ENCODE measurements around the gene PCDHGC3. TPM values are rescaled to one million over a fixed set of nuclear protein-coding genes. Genes with fewer than 3 reads are reported as not detected.

The PCDHGC3 gene
- total and polyA plus RNA-seq, 4 donors = 3.7 to 11.0 (median 6.2) TPM

DNA sequence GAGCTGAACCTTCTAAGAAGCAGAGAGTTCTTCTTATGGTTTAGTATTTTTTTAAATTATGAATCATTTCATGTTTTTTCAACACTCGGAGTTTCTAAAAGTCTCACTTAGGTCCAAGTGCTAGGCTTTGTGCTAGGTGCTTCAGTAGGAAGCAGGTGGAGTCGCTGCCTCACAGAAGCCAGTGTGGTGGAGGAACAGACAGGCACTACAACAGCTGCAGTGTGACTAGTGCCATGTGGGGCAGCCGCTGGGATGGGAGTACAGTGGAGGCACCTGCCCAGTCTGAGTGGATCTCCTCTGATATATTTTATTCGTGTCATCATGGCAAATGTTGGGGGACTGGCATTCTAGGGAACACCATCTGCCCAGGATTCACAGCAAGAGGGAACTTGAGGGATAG, 28.4 kb downstream of the PCDHGC3 start (continued):
- TF ChIP-seq, protein P1, sequence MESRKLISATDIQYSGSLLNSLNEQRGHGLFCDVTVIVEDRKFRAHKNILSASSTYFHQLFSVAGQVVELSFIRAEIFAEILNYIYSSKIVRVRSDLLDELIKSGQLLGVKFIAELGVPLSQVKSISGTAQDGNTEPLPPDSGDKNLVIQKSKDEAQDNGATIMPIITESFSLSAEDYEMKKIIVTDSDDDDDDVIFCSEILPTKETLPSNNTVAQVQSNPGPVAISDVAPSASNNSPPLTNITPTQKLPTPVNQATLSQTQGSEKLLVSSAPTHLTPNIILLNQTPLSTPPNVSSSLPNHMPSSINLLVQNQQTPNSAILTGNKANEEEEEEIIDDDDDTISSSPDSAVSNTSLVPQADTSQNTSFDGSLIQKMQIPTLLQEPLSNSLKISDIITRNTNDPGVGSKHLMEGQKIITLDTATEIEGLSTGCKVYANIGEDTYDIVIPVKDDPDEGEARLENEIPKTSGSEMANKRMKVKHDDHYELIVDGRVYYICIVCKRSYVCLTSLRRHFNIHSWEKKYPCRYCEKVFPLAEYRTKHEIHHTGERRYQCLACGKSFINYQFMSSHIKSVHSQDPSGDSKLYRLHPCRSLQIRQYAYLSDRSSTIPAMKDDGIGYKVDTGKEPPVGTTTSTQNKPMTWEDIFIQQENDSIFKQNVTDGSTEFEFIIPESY (IDR thresholded peaks at IDR 0.05) = no peak
- TF ChIP-seq FOXA1 (IDR thresholded peaks at IDR 0.05) = no peak
- no peak for TF ChIP-seq RXRA (IDR thresholded peaks at IDR 0.05)
- TF ChIP-seq RAD21 (IDR thresholded peaks at IDR 0.05) = no peak

- H3K9me3 ChIP-seq (ENCODE audit: control insufficient read depth in 4 of 4, low read length in 3 of 4) = no peaks in the 10 kb centered on the region
- H3K27me3 ChIP-seq (ENCODE audit: control insufficient read depth in 4 of 4, insufficient read depth in 4 of 4, low read length in 3 of 4) = no peaks in the 10 kb centered on the region
- H3K4me1 ChIP-seq (ENCODE audit: control insufficient read depth in 4 of 4, insufficient read depth in 4 of 4, low read length in 3 of 4) = no peaks in the 10 kb centered on the region
- H3K9ac ChIP-seq (ENCODE audit: low read depth in 1 of 2, low read length in 2 of 2) = no peak overlapping the region
- H3K27ac ChIP-seq (ENCODE audit: low read depth in 1 of 2, low read length in 2 of 2) = no peak overlapping the region
- no peak overlapping the region for H3K4me3 ChIP-seq (ENCODE audit: low read depth in 1 of 3, low read length in 3 of 3)
- no peak for DNase-seq (ENCODE audit: low spot score)
- H3K36me3 ChIP-seq (ENCODE audit: control insufficient read depth in 4 of 4, insufficient read depth in 3 of 4, low read depth in 1 of 4, low read length in 3 of 4) = peaks cover 0 to 6% (median 0%) of the 10 kb centered on the region in 4 donors
- TF ChIP-seq HNF4G (IDR thresholded peaks at IDR 0.05) (no peak), HNF4A (conservative IDR thresholded peaks at IDR 0.05) (no peak), FOXA1 (IDR thresholded peaks at IDR 0.05) (no peak), TAF1 (conservative IDR thresholded peaks at IDR 0.05) (no peak), RAD21 (IDR thresholded peaks at IDR 0.05) (no peak), FOXA2 (IDR thresholded peaks at IDR 0.05) (no peak), NR2F2 (IDR thresholded peaks at IDR 0.05) (no peak), YY1 (IDR thresholded peaks at IDR 0.05) (no peak), GABPA (IDR thresholded peaks at IDR 0.05 in 1 of 2, conservative IDR thresholded peaks at IDR 0.05 in 1 of 2) (no peak), RXRA (IDR thresholded peaks at IDR 0.05) (no peak), EGR1 (IDR thresholded peaks at IDR 0.05; ENCODE audit: low read depth in 2 of 2) (no peak), JUND (IDR thresholded peaks at IDR 0.05) (no peak), CTCF (IDR thresholded peaks at IDR 0.05; ENCODE audit: low read depth, low read length, missing input control) (no peak), SP1 (IDR thresholded peaks at IDR 0.05) (no peak)
- TF ChIP-seq, protein P2, sequence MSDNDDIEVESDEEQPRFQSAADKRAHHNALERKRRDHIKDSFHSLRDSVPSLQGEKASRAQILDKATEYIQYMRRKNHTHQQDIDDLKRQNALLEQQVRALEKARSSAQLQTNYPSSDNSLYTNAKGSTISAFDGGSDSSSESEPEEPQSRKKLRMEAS (IDR thresholded peaks at IDR 0.05) = no peak
- TF ChIP-seq, protein P3, sequence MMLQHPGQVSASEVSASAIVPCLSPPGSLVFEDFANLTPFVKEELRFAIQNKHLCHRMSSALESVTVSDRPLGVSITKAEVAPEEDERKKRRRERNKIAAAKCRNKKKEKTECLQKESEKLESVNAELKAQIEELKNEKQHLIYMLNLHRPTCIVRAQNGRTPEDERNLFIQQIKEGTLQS (IDR thresholded peaks at IDR 0.05) = no peak
- TF ChIP-seq, protein P4, sequence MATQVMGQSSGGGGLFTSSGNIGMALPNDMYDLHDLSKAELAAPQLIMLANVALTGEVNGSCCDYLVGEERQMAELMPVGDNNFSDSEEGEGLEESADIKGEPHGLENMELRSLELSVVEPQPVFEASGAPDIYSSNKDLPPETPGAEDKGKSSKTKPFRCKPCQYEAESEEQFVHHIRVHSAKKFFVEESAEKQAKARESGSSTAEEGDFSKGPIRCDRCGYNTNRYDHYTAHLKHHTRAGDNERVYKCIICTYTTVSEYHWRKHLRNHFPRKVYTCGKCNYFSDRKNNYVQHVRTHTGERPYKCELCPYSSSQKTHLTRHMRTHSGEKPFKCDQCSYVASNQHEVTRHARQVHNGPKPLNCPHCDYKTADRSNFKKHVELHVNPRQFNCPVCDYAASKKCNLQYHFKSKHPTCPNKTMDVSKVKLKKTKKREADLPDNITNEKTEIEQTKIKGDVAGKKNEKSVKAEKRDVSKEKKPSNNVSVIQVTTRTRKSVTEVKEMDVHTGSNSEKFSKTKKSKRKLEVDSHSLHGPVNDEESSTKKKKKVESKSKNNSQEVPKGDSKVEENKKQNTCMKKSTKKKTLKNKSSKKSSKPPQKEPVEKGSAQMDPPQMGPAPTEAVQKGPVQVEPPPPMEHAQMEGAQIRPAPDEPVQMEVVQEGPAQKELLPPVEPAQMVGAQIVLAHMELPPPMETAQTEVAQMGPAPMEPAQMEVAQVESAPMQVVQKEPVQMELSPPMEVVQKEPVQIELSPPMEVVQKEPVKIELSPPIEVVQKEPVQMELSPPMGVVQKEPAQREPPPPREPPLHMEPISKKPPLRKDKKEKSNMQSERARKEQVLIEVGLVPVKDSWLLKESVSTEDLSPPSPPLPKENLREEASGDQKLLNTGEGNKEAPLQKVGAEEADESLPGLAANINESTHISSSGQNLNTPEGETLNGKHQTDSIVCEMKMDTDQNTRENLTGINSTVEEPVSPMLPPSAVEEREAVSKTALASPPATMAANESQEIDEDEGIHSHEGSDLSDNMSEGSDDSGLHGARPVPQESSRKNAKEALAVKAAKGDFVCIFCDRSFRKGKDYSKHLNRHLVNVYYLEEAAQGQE (IDR thresholded peaks at IDR 0.05) = no peak
- TF ChIP-seq, protein P1 (IDR thresholded peaks at IDR 0.05) = no peak
- WGBS = 93% methylated on average over 8 of the region's 8 CpGs
Observed at GRCh38 chr5:141506381-141507155, 30.8 kb downstream of the PCDHGC3 start.

All from liver (tissue), 9 donors.